NCI-H82 (cell line): ENCODE results near the gene STING1.
A peak's percentile ranks its signal among the peaks of the same experiment; 100 is the strongest.
"Not testable (repeated sequence)": the region's sequence is repeated elsewhere in the genome, so short reads cannot be mapped to it uniquely, and the experiment has no call there.

Experiments
- DNase-seq: peaks from one replicate; lab custom pipeline; 2025; lab: John Stamatoyannopoulos, UW

STING1 gene

DNA sequence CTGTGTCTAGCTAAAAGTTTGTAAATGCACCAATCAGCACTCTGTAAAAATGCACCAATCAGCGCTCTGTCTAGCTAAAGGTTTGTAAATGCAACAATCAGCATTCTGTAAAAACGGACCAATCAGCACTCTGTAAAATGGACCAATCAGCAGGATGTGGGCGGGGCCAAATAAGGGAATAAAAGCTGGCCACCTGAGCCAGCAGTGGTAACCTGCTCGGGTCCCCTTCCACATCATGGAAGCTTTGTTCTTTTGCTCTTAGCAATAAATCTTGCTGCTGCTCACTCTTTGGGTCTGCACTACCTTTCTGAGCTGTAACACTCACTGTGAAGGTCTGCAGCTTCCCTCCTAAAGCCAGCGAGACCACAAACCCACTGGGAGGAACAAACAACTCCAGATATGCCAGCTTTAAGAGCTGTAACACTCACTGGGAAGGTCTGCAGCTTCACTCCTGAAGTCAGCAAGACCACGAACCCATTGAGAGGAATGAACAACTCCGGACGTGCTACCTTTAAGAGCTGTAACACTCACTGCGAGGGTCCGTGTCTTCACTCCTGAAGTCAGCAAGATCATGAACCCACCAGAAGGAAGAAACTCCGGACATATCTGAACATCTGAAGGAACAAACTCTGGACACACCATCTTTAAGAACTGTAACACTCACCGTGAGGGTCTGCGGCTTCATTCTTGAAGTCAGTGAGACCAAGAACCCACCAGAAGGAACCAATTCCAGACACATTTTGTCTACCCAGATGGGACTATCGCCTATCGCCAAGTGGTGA is 20.7 kb upstream of the STING1 start:
- not testable (repeated sequence) for DNase-seq

DNA sequence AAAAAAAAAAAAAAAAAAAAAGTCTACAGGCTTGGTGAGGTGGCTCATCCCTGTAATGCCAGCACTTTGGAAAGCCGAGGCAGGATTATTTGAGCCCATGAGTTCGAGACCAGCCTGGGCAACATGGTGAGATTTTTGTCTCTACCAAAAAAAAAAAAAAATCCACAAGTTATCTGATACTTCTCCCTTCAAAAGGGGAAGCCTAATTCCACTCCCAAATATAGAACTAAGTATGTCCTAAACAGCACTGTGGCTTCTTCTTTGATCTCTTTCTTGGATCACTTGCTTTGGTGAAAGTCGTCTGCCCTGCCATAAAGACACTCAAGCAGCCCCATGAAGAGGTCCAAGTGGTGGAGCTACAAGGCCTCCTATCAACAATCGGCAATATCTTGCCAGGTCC is 18.8 kb upstream of the STING1 start:
- DNase-seq = no peak

DNA sequence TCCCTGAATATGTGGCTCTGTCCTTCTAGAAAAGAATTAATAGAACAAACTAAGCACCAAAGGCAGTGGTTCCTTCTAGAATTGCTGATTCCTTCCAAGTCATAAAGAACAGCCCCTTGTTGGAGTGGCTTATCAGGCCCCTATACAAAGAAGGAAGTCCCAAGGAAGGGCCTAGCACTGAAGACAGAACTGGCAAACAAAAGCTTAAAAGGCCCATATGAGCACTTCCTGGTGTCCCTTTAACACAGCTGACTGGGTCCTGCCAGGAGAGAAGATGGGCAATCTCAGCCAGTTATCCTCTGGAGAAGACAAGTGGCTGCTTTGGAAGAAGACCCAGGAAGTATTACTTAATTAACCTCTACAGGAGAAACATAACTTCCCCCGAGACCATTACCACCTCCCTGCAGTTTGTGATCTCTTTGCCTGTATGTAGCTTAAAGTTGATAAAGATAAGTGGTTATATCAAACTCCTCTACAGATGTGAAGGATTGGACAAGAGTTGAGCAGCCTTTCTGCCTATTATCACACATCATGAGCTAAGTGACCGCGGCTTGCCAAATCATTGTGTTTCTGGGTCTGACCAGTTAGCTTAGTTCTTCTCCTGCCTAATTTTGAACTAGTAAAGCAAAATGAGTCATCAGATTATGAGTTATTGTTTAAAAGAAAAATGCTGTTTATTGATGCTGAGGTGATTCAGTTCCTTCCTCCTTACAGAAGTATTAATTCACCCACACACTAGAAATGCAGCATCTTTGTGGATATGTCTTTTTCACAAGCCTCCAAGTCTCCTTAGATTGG is 13.3 kb upstream of the STING1 start:
- no peak for DNase-seq

DNA sequence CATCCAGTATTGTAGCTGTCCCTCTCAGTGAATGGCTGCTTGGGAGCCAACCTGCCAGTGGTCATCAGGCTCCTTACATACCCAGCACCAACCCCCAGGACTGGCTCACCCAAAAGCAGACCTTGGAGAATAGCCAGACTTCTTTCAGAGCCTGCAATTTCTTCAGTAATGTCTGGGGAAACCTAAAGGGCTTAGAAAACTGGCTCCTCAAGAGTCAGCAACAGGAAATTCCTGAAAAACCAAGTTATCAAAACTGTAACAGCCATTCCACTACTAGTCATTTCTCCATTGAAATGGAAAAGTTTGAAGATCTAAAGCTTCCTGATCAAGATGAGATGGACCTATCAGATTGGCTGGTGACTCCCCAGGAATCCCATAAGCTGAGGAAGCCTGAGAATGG is 12.3 kb upstream of the STING1 start:
- no peak for DNase-seq

DNA sequence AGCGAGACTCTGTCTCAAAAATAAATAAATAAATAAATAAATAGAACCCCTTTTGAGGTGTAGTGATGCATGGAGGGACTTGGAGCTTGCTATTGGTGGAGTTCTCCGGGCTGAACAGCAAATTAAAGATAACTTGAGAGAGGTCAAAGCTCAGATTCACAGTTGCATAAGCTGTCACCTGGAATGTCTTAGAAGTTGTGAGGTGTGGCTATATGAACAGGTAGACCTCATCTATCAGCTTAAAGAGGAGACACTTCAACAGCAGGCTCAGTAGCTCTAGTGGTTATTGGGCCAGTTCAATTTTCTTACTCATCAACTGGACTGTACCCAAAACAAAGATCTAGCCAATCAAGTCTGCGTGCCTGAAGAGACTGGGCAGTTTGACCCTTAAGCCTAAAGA is 11.7 kb upstream of the STING1 start:
- no peak for DNase-seq

DNA sequence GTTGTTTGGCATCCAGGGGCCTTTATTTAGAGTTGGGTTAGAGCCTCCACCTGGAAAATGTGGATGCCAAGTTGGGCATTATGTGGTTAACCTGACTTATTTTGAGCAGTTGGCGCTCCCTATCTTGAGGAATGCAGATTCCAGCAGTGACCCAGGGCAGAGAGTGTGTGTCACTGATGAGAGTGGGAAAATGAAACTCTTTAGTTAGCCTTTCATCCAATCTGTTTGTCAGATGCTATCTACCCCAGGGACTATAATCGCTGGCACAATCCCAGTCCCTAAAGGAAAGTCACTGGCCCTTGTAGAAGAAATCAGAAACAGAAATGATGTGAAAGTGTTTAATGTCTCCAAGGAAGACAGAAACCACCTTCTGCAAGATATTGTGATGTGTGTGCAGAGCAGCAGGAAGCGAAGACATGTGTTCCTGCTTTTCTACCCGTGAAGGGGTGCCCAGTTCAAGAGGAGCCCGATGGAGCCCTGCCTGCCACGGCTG is 10.2 kb upstream of the STING1 start:
- DNase-seq = no peak

DNA sequence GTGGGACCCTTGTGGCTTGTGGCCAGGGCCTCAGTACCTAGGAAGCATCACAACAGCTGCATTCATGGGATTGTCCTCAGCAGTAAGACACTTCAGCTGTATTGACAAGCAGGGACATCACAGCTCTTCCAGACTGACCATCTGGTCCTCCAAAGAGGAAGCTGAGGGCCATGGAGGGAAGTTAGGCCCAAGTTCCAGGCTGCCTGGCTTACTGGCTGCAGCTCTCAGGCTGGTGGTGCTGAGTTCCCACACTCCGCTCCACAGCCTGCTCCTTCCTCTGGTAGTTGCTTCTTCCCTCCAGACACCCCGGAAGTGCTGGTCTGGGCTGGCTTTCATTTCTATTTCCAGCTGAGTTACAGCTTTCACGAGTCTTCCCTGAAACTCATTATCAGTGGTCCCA is 5.7 kb upstream of the STING1 start:
- DNase-seq = peak; percentile 25

DNA sequence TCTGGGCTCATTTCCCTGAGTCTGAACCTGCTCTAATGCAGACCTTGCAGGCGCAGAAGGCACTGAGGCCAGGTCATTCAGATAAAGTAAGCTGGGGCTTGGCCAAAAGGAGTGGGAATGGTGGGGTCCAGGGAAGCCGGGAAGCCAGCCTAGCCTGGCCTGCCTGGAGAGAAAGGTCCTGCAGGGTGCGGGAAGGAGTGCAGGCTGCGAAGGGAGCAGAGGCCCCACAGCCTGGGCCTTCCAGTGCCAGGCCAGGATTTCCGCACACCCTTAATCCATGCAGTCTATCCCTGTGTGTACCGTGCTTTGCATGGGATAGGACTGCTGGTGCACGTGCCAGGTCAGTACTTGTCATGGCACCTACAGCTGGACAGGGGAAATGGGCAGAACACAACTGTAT is 3.6 kb upstream of the STING1 start:
- DNase-seq = peak; percentile 24

DNA sequence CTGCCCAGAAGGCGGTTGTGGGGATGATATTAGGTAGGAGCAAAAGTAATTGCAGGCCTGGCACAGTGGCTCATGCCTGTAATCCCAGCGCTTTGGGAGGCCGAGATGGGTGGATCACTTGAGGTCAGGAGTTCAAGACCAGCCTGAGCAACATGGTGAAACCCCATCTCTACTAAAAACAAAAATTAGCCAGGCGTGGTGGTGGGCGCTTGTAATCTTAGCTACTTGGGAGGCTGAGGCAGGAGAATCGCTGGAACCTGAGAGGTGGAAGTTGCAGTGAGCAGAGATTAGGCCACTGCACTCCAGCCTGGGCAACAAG is 291 bp upstream of the STING1 start:
- DNase-seq = not testable (repeated sequence)

DNA sequence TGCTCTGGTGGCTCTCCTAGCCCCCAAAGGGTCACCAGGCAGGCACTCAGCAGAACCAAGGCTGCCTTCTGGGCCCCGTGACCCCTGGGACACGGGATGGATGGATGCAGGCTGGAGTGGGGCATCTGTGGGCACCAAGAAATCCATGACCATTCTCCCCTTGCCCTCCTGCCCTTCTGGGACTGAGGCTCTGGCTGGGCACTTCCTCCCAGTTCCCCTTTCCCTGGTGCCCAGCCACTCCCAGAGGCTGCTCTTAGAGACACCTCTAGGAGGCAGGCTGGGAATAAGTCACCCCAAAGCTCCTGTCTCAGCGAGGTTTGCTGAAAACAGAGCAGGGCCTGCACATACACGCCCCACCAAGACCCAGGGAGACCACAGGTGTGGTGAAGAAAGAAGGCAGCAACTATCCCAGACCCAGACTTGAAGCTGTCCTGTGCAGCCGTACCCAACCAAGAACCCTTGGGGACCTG is 943 bp downstream of the STING1 start:
- DNase-seq = no peak

DNA sequence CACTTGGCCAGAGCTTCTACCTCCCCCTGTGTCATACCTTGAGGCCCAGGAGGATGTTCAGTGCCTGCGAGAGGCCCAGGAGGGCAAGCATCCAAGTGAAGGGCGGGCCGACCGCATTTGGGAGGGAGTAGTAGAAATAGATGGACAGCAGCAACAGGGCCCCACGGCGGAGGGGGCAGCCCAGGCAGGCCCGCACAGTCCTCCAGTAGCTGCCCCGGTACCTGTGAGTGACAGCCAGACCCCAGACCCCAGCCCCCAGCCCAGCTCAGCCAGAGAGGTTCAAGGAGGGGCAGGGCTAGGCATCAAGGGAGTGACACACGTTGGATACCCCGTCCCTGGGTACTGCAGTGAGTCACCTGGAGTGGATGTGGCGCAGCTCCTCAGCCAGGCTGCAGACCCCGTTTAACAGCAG is 1.4 kb downstream of the STING1 start:
- no peak for DNase-seq

DNA sequence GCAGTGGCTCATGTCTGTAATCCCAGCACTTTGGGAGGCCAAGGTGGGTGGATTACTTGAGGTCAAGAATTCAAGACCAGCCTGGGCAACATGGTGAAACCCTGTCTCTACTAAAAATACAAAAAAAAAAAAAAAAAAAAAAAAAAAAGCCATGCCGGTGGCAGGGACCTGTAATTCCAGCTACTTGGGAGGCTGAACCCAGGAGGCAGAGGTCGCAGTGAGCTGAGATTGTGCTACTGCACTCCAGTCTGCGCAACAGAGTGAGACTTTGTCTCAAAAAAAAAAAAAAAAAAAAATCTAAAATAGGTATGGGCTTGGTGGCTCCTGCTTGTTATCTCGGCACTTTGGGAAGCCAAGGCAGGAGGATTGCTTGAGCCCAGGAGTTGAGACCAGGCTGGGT is 2.8 kb downstream of the STING1 start:
- DNase-seq = not testable (repeated sequence)

DNA sequence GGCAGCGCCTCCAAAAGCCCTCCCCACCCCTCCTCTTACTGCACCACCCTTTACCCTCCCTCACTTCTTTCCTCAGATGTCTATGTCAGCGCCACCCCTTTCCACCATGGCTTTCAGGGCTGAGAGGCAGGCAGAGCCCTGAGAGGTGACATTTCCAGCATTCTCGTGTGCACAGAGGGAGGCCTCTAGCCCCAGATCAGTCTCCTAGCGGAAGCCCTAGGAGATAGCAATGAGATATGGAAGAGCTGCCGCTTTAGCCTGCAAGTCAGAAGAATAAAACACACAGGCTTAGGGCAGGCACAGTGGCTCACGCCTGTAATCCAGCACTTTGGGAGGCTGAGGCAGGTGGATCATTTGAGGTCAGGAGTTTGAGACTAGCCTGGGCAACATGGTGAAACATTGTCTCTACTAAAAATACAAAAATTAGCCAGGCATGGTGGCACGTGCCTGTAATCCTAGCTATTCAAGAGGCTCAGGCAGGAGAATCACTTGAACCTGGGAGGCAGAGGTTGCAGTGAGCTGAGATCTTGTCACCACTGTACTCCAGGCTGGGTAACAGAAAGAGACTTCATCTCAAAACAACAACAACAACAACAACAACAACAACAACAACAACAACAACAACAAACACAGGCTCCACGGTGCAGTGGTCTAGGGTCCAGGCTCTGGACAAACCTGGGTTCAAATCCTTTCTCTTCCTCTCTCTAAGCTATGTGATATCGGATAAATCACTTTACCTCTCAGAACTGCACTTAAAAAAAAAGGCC is 3.7 kb downstream of the STING1 start:
- DNase-seq = peak; percentile 11

DNA sequence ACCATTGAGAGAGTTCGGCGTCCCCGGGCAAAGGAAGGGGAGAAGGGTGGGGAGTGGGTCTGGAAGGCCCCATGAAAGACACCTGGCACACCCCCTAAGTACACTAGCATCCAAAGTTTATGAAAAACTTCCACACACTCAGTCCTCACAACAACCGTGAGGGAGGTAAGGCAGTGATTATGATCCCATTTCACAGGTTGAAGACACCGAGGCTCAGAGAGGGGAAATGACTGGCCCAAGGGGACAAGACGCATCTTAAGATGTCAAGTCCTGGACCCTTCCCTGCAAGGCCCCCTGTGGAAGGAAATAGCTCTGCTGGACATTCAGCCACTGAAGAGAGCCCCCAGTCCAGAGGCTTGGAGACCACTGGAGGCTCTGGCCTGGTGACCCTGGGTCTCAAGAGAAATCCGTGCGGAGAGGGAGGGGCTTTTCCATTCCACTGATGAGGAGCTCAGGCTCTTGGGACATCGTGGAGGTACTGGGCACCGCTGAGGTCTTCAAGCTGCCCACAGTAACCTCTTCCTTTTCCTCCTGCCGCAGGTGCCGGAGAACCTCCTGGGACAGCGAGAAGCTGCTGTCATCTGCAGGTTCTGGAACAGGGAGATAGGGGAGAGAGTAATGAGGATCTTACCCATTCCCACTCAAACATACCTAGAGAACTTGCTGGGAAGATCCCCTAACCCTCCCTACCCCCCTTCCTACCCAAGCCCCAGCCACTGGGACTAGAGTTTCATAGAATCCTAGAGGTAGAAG is 6.5 kb downstream of the STING1 start:
- no peak for DNase-seq

DNA sequence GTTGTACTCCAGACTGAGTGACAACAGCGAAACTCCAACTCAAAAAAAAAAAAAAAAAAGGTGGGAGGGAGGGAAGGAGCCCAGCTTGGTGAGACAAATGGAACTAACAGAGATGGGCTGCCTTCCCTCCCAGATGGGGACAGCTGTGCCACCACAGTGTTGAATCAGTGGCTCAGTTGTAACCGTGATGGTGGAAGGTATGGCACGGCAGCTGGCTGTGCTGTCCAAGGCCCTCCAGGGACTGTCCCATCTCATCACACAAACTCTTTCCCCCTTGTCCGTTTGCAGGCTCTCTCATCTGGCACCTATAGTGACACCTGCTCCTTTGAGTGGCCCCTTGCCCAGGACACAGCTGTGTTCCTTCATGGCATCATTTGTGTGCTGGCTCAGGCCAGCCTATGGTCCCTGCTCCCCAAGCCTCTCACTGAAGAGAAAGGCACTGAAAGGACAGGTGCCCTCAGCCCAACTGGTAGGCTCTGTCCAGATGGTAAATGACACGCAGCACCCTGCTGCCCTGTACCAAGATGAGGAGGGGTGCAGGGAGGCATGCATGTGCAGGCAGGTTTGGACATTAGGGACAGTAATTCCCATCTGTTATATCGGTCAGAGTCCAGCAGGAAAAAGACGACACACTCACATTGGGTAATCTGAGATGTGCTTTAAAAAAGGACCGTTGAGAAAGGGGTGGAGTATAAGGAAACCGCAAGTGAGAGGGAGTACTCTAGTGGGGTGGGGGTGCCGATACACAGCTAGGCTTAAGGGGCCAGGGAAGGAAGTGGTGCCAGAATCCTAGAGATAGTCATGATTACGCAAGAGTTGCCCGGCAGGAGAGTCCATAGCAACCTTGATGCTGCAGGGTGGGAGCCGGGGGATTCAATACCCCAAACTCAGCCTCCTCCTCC is 7.4 kb downstream of the STING1 start:
- no peak for DNase-seq

DNA sequence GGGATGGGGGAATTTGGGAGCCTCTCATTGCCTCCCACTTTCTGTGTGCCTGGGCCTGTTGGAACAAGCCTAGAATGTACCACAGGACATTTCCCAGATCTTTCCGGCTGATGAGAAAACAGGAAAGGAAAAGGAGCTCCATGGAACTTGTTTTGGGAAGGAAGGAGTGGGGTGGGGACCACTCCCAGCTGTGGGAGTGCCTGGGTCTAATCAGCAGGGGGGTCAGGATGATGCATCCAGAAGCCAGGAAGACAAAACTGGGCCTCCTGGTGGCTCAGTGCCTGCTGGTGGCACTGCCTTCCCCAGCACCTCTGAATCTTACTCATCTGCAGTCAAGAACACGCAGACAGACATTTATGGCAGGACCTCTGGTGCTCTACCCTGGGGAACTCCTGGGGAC is 9.0 kb downstream of the STING1 start:
- DNase-seq = no peak

DNA sequence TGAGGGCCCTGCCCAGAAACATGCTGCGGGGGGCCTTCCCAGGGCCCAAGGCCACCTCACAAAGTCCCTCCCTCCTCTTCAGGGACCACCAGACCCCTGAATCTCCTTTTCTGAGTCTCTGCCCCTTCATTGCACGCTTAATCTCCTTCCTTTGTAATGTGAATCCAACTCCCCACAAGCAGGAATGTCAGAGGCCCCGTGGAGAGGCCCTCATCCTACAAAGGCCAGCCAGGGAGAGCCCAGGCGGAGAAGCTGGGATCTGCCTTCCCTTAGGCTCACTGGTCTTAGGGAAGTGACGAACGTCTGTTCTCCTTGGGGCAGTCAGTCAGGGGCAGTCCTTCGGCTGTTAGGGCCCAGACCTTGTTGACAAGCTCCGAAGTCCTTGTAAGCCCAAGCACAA is 9.5 kb downstream of the STING1 start:
- DNase-seq = no peak

DNA sequence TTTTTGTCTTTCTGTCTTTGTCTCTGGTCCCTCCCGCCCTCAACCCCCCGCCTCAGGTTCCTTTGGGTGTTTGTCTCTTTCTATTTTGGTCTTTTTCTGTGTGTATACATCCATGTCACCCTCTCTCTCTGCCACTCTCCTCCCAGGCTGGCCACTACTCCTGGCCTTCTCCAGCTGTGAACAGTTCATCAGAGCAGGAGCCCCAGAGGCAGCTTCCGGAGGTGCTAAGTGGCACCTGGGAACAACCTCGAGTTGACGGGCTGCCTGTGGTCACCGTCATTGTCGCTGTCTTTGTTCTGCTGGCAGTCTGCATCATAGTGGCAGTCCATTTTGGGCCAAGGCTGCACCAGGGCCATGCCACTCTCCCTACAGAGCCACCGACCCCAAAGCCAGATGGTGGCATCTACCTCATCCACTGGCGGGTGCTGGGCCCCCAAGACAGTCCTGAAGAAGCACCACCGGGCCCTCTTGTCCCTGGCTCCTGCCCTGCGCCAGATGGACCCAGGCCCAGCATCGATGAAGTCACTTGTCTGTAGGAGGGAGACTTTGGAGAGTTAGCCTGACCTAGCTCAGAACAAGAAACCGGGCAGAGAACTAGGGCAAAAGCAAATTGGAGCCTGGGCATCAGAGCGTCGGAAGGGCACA is 10.1 kb downstream of the STING1 start:
- no peak for DNase-seq

DNA sequence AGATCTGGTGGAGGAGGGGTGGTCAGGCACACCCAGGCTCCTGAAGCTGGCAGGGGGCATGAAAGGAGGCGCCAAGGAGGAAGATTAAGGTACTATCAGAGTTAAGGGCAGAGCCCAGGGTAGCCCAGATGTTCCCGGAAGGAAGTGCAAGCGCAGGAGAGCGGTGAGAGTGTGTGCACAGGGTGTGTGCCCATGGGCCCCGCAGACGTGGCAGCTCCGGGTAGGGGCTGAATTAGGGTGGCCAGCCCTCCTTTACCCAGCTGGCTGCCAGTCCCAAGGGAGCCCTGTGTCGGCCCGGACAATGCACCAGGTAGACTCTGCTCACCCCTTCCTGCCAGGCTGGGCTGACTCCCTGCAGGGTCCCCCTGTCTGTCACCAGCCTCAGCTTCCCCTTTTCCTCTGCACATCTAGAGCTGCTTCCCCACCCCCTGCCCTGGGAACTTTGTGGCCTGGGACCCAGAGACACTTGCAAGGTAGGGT is 11.7 kb downstream of the STING1 start, which contains the start of gene SMIM33:
Gene SMIM33 (plus strand): TSS at position 184 of the 480 bp plus-strand sequence. CDS start 118 bp downstream, at position 302.
- no peak for DNase-seq

DNA sequence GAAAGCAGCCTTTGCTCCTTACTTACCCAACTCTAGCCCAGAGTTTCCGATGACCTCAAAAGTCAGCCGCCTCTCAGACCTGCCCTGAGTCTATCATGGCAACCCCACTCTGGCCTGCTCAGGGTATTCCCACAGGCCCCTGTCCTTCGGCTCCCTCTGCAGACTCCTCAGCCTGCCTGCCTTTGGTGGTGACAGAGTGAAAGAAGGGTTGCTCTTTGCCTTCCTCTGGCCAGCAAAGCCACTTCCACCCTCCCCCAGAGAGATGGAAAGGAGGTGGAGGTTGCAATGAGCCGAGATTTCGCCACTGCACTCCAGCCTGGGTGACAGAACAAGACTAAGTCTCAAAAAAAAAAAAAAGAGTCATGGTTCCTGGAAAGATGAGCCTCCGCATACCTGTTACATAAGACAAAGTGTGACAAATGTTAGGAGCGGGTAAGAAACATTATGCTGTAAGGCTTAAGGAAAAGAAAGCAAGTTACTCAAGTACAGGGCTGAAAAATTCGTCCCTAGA is 14.1 kb downstream of the STING1 start:
- no peak for DNase-seq
